ENCODE measurements around the gene LRG1. TPM values are rescaled to one million over a fixed set of nuclear protein-coding genes. Genes with fewer than 3 reads are reported as not detected.

LRG1 gene
- total RNA-seq (10 to 100 TPM; 14.4 to 15.7 TPM), polyA plus RNA-seq (10 to 100 TPM; 15.4 to 56.7 TPM)
- long read RNA-seq, donor 1: 0 reads
- long read RNA-seq, donor 2: 0 reads
- long read RNA-seq, donor 3: 0 reads
- long read RNA-seq, donor 4: 0 reads
- long read RNA-seq, donor 5, partial matches to known transcripts: 0 of 1 reads
- long read RNA-seq, donor 5, other reads (novel, unspliced or antisense): 0 of 1 reads

DNA sequence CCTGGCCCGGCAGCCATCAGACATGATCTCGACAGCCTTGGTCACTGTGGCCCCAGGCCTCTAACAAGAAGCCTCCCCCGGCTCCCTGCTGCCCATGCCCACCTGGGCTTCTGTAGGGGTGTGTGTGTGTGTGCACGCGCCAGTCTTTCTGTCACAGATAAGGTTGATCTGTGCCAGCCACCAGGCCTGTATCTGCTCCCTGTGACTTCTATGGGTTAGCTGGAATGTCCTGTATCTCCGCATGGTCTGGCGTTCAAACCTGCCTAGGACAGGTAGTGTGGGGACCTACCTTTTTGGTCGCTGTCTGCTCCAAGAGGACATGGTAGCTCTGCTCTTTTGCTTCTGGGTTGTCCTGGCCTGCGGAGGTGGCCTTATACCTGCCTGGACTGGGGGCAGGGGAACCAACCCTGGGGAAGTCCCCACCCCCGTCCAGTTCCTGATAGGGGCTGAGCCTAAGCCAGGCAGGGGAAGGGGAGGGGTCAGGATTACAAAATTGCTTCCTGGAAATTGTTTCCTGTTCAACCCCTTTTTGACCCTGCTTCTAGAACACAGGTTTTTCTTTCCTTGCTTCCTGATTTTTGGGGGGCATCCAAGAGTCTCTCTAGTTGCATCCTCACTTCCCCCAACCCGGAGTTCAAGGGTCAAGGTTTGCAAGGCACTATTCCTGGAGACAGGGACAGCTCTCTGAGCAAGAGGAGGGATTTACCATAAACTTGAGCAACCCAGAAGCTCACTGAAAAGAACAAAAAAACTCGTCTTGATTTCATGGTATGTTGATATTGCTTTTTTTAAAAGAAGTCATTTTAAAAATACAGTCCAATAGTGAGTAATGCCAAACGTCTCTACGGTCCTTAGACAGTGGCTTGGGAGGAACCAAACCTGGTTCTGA is at the start of gene LRG1:
Gene LRG1, minus strand, starts transcription at position 344 of the 889 bp plus-strand sequence. Its CDS starts 23 bp downstream, at position 321.
- Histone ChIP-seq H3K27ac (ENCODE audit: low read depth in 1 of 2, low read length in 1 of 2) (peak within 1 kb of the TSS in 1 of 2 donors; percentile 70), H3K4me1 (ENCODE audit: control insufficient read depth in 5 of 5, insufficient read depth in 5 of 5, low read length in 5 of 5) (peaks cover 0 to 5% (median 0%) of the 10 kb centered on the region in 5 donors), H3K36me3 (ENCODE audit: control insufficient read depth in 4 of 4, insufficient read depth in 4 of 4, low read length in 4 of 4) (peaks cover 0 to 8% (median 0%) of the 10 kb centered on the region in 4 donors), H3K9me3 (ENCODE audit: control insufficient read depth in 4 of 4, insufficient read depth in 3 of 4, low read length in 3 of 4) (peaks cover 0 to 3% (median 2%) of the 10 kb centered on the region in 4 donors), H3K27me3 (ENCODE audit: control insufficient read depth in 3 of 3, insufficient read depth in 3 of 3, low read length in 2 of 3) (peaks cover 0 to 2% (median 0%) of the 10 kb centered on the region in 3 donors), H3K9ac (ENCODE audit: insufficient read depth in 1 of 2, low read length in 2 of 2) (no peak within 1 kb of the TSS), H3K4me3 (peak within 1 kb of the TSS; percentile 6)
- TF ChIP-seq, protein P1, sequence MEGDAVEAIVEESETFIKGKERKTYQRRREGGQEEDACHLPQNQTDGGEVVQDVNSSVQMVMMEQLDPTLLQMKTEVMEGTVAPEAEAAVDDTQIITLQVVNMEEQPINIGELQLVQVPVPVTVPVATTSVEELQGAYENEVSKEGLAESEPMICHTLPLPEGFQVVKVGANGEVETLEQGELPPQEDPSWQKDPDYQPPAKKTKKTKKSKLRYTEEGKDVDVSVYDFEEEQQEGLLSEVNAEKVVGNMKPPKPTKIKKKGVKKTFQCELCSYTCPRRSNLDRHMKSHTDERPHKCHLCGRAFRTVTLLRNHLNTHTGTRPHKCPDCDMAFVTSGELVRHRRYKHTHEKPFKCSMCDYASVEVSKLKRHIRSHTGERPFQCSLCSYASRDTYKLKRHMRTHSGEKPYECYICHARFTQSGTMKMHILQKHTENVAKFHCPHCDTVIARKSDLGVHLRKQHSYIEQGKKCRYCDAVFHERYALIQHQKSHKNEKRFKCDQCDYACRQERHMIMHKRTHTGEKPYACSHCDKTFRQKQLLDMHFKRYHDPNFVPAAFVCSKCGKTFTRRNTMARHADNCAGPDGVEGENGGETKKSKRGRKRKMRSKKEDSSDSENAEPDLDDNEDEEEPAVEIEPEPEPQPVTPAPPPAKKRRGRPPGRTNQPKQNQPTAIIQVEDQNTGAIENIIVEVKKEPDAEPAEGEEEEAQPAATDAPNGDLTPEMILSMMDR (IDR thresholded peaks at IDR 0.05; ENCODE audit: control extremely low read depth, extremely low read depth): no peak
- DNase-seq (peak in 2 of 3 donors; percentile 35 to 41), ATAC-seq (ENCODE audit: insufficient read depth, low FRiP score) (peak; percentile 58)
- 30 to 32% methylated on average over 13 to 14 of the region's 14 CpGs for WGBS, 2 donors

GRCh38 chr19:4588291-4588761 is 48.5 kb upstream of the LRG1 start:
- WGBS, 2 donors: 59 to 68% methylated on average over 9 of the region's 9 CpGs
- no peak for ATAC-seq (ENCODE audit: insufficient read depth, low FRiP score)
- TF ChIP-seq, protein P1 (IDR thresholded peaks at IDR 0.05; ENCODE audit: control extremely low read depth, extremely low read depth): no peak
- DNase-seq: no peak
- Histone ChIP-seq H3K9ac (ENCODE audit: insufficient read depth in 1 of 2, low read length in 2 of 2) (no peak overlapping the region), H3K9me3 (ENCODE audit: control insufficient read depth in 4 of 4, insufficient read depth in 3 of 4, low read length in 3 of 4) (peaks cover 0 to 8% (median 0%) of the 10 kb centered on the region in 4 donors), H3K27ac (ENCODE audit: low read depth in 1 of 2, low read length in 1 of 2) (no peak overlapping the region), H3K36me3 (ENCODE audit: control insufficient read depth in 4 of 4, insufficient read depth in 4 of 4, low read length in 4 of 4) (no peaks in the 10 kb centered on the region), H3K27me3 (ENCODE audit: control insufficient read depth in 3 of 3, insufficient read depth in 3 of 3, low read length in 2 of 3) (peaks cover 12 to 14% (median 12%) of the 10 kb centered on the region in 3 donors), H3K4me1 (ENCODE audit: control insufficient read depth in 5 of 5, insufficient read depth in 5 of 5, low read length in 5 of 5) (peaks cover 0 to 8% (median 5%) of the 10 kb centered on the region in 5 donors), H3K4me3 (no peak overlapping the region)

DNA sequence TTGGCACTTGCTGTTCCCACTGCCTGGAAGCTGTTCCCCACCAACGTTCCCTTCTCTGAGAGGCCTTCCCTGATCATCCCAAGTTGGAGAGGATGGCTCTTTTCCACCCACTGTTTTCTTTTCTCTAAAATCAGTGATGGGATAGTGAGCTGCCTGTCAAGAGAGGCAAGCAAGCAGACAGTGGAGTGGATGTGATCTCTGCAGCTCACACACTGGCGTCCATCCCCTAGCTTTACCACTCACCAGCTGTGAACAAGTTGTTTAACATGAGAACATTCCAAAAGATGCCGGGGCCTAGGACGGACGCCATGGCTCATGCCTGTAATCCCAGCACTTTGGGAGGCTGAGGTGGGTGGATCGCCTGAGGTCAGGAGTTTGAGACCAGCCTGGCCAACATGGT is 47.7 kb upstream of the LRG1 start:
- Histone ChIP-seq H3K36me3 (ENCODE audit: control insufficient read depth in 4 of 4, insufficient read depth in 4 of 4, low read length in 4 of 4) (no peaks in the 10 kb centered on the region), H3K4me3 (no peak overlapping the region), H3K9ac (ENCODE audit: insufficient read depth in 1 of 2, low read length in 2 of 2) (no peak overlapping the region), H3K27me3 (ENCODE audit: control insufficient read depth in 3 of 3, insufficient read depth in 3 of 3, low read length in 2 of 3) (peaks cover 12 to 14% (median 13%) of the 10 kb centered on the region in 3 donors), H3K27ac (ENCODE audit: low read depth in 1 of 2, low read length in 1 of 2) (no peak overlapping the region), H3K4me1 (ENCODE audit: control insufficient read depth in 5 of 5, insufficient read depth in 5 of 5, low read length in 5 of 5) (peaks cover 0 to 8% (median 5%) of the 10 kb centered on the region in 5 donors), H3K9me3 (ENCODE audit: control insufficient read depth in 4 of 4, insufficient read depth in 3 of 4, low read length in 3 of 4) (peaks cover 0 to 7% (median 0%) of the 10 kb centered on the region in 4 donors)
- no peak for ATAC-seq (ENCODE audit: insufficient read depth, low FRiP score)
- WGBS, 2 donors: 87 to 88% methylated on average over 6 of the region's 6 CpGs
- TF ChIP-seq, protein P1 (IDR thresholded peaks at IDR 0.05; ENCODE audit: control extremely low read depth, extremely low read depth): no peak
- no peak for DNase-seq

Data from lung (tissue), 16 donors.